Gastroesophageal sphincter (tissue), 4 donors: ENCODE data around the gene SMARCAD1. TPM values are rescaled to one million over a fixed set of nuclear protein-coding genes. Genes with fewer than 3 reads are reported as not detected.
A peak's percentile ranks its signal among the peaks of the same experiment; 100 is the strongest.

Experiments used
- ATAC-seq: fragments of 150-250 bp; one replicate; pipeline ENCODE4 v1.9.1; 2016; ENCODE audit warnings: mild to moderate bottlenecking, moderate library complexity
- H3K27ac ChIP-seq, 4 donors: fragments of 200-600 bp; sonication (generic) in 3 of 4; 1 replicate in 3 of 4; 2 replicates in 1 of 4; pipeline ENCODE4 v1.5.1; 2016 to 2019
- H3K27me3 ChIP-seq: fragments of 200-600 bp; sonication (generic); one replicate; pipeline ENCODE4 v1.5.1; 2019
- H3K36me3 ChIP-seq, 2 donors: fragments of 200-600 bp; sonication (generic); one replicate each; pipeline ENCODE4 v1.5.1; 2019; ENCODE audit warnings: control low read depth in 1 of 2
- H3K4me1 ChIP-seq, 3 donors: fragments of 200-600 bp; sonication (generic); 1 replicate in 2 of 3; 2 replicates in 1 of 3; pipeline ENCODE4 v1.5.1; 2016 to 2019; ENCODE audit warnings: control low read depth in 2 of 3
- H3K4me3 ChIP-seq, 2 donors: fragments of 200-600 bp; sonication (generic); one replicate each; pipeline ENCODE4 v1.5.1; 2019; ENCODE audit warnings: mild to moderate bottlenecking in 1 of 2, moderate library complexity in 1 of 2
- H3K9me3 ChIP-seq, 3 donors: fragments of 200-600 bp; sonication (generic); one replicate each; pipeline ENCODE4 v1.5.1; 2017 to 2019; ENCODE audit warnings: control low read depth in 2 of 3
- CTCF ChIP-seq, 4 experiments: fragments of 200-600 bp in 2 of 4; fragments of 450-650 bp in 2 of 4; sonication (generic) in 1 of 4; IDR thresholded peaks; one replicate each; pipeline ENCODE4 v1.5.1; 2017 to 2019; ENCODE audit warnings: antibody characterized with exemption in 4 of 4, mild to moderate bottlenecking in 2 of 4, moderate library complexity in 2 of 4
- EP300 ChIP-seq: sonication (generic); formaldehyde crosslinking; IDR thresholded peaks from one replicate; pipeline ENCODE4 v1.6.1; 2017; ENCODE audit warnings: antibody characterized with exemption, mild to moderate bottlenecking
- POLR2A ChIP-seq, 2 donors: fragments of 450-650 bp; IDR thresholded peaks; one replicate each; pipeline ENCODE4 v1.6.1; 2017; ENCODE audit warnings: antibody characterized with exemption in 2 of 2, mild to moderate bottlenecking in 2 of 2, moderate library complexity in 1 of 2
- POLR2AphosphoS5 ChIP-seq: sonication (generic); formaldehyde crosslinking; IDR thresholded peaks from one replicate; pipeline ENCODE4 v1.6.1; 2017; ENCODE audit warnings: antibody characterized with exemption
- WGBS, 2 donors: methylation state at CpG; one replicate each; pipeline ENCODE4 v1.1.5; 2018; ENCODE audit warnings: low coverage in 1 of 2; 5-methylcytosine and 5-hydroxymethylcytosine counted together
- total RNA-seq, 4 donors: library from RNA; depleted of rRNA; stranded (reverse); fragments of >200 nt; gene quantifications; one replicate each; pipeline ENCODE4 v1.1.0, GENCODE V29; 2016

Gene SMARCAD1
- total RNA-seq, 4 donors from 2014 or later = 12.8 to 25.8 (median 18.6) TPM

GRCh38 chr4:94253036-94253435 is 45.4 kb downstream of the SMARCAD1 start:
- Histone ChIP-seq H3K27me3 (no peaks in the 10 kb centered on the region), H3K36me3 (peaks cover 0 to 55% of the 10 kb centered on the region in 2 donors), H3K27ac (no peak overlapping the region), H3K9me3 (no peaks in the 10 kb centered on the region), H3K4me3 (no peak overlapping the region), H3K4me1 (no peaks in the 10 kb centered on the region)
- WGBS, 2 donors = 67 to 90% methylated on average over 2 to 3 of the region's 3 CpGs
- ATAC-seq = no peak
- no peak for TF ChIP-seq POLR2AphosphoS5

- no peak overlapping the region for H3K4me3 ChIP-seq
- ATAC-seq = no peak
- H3K9me3 ChIP-seq = no peaks in the 10 kb centered on the region
- TF ChIP-seq EP300 (no peak), POLR2A (IDR thresholded peaks at IDR 0.05) (no peak), CTCF (IDR thresholded peaks at IDR 0.05) (no peak), POLR2AphosphoS5 (no peak)
- peaks cover 0 to 38% of the 10 kb centered on the region in 2 donors for H3K36me3 ChIP-seq
- no peak overlapping the region for H3K27ac ChIP-seq
- no peaks in the 10 kb centered on the region for H3K27me3 ChIP-seq
- H3K4me1 ChIP-seq = no peaks in the 10 kb centered on the region
- WGBS, 2 donors = 94 to 100% methylated on average over 1 to 2 of the region's 8 CpGs
Observed at GRCh38 chr4:94256144-94256783, 48.6 kb downstream of the SMARCAD1 start.

- no peak for ATAC-seq
- H3K27ac ChIP-seq = no peak overlapping the region
Observed at GRCh38 chr4:94256828-94257227, 49.2 kb downstream of the SMARCAD1 start.

GRCh38 chr4:94262163-94263016 is 54.7 kb downstream of the SMARCAD1 start:
- peaks cover 0 to 38% of the 10 kb centered on the region in 2 donors for H3K36me3 ChIP-seq
- H3K9me3 ChIP-seq = no peaks in the 10 kb centered on the region
- no peaks in the 10 kb centered on the region for H3K4me1 ChIP-seq
- WGBS, 2 donors = 84 to 91% methylated on average over 4 to 5 of the region's 5 CpGs
- H3K4me3 ChIP-seq = no peak overlapping the region
- TF ChIP-seq CTCF (IDR thresholded peaks at IDR 0.05) = no peak
- H3K27ac ChIP-seq = no peak overlapping the region
- ATAC-seq = no peak
- no peaks in the 10 kb centered on the region for H3K27me3 ChIP-seq

More at GRCh38 chr4:94256828-94257227, 49.2 kb downstream of the SMARCAD1 start:
- Histone ChIP-seq H3K4me3 (no peak overlapping the region), H3K9me3 (no peaks in the 10 kb centered on the region), H3K4me1 (no peaks in the 10 kb centered on the region), H3K36me3 (peaks cover 0 to 39% of the 10 kb centered on the region in 2 donors), H3K27me3 (no peaks in the 10 kb centered on the region)
- TF ChIP-seq CTCF (IDR thresholded peaks at IDR 0.05) (peak in 3 of 4 experiments; percentile 7 to 28 (median 10)), EP300 (no peak)

- 97 to 100% methylated on average over 4 of the region's 4 CpGs for WGBS, 2 donors
Observed at GRCh38 chr4:94267037-94267436, 59.4 kb downstream of the SMARCAD1 start.

More at GRCh38 chr4:94267037-94267436, 59.4 kb downstream of the SMARCAD1 start:
- no peaks in the 10 kb centered on the region for H3K4me1 ChIP-seq
- no peaks in the 10 kb centered on the region for H3K27me3 ChIP-seq
- no peak for ATAC-seq
- H3K9me3 ChIP-seq = no peaks in the 10 kb centered on the region
- no peak overlapping the region for H3K4me3 ChIP-seq
- TF ChIP-seq POLR2AphosphoS5 (no peak), EP300 (no peak), CTCF (IDR thresholded peaks at IDR 0.05) (no peak), POLR2A (IDR thresholded peaks at IDR 0.05) (no peak)
- H3K27ac ChIP-seq = no peak overlapping the region
- H3K36me3 ChIP-seq = peaks cover 0 to 51% of the 10 kb centered on the region in 2 donors
